Measurements from ENCODE around the gene AMACR.

AMACR gene

GRCh38 chr5:34007621-34008600 lies at the start of gene AMACR:
AMACR (minus strand) TSS chr5:34008050; CDS start chr5:34008019, 31 bp downstream.
- H3K4me1 ChIP-seq (ENCODE audit: control insufficient read depth in 1 of 2, insufficient read depth in 2 of 2, low read length in 2 of 2) = peaks cover 17 to 24% of the 10 kb centered on the region in 2 donors
- H3K36me3 ChIP-seq (ENCODE audit: control insufficient read depth in 1 of 2, insufficient read depth in 2 of 2, low read length in 2 of 2) = peaks cover 3 to 14% of the 10 kb centered on the region in 2 donors
- peak within 1 kb of the TSS; percentile 89 for H3K27ac ChIP-seq (ENCODE audit: low read depth, low read length)
- H3K27me3 ChIP-seq (ENCODE audit: control insufficient read depth in 1 of 2, insufficient read depth in 2 of 2, low read length in 2 of 2) = no peaks in the 10 kb centered on the region
- H3K9ac ChIP-seq (ENCODE audit: low read depth in 1 of 2, low read length in 2 of 2) = peak within 1 kb of the TSS; percentile 78 to 82
- H3K9me3 ChIP-seq (ENCODE audit: control insufficient read depth in 1 of 2, low read length in 2 of 2) = no peaks in the 10 kb centered on the region
- peak within 1 kb of the TSS; percentile 77 to 89 for H3K4me3 ChIP-seq (ENCODE audit: low read depth in 1 of 2, low read length in 2 of 2)

- H3K36me3 ChIP-seq (ENCODE audit: control insufficient read depth in 1 of 2, insufficient read depth in 2 of 2, low read length in 2 of 2) = no peaks in the 10 kb centered on the region
- H3K4me1 ChIP-seq (ENCODE audit: control insufficient read depth in 1 of 2, insufficient read depth in 2 of 2, low read length in 2 of 2) = no peaks in the 10 kb centered on the region
- H3K4me3 ChIP-seq (ENCODE audit: low read depth in 1 of 2, low read length in 2 of 2) = no peak overlapping the region
- no peak overlapping the region for H3K9ac ChIP-seq (ENCODE audit: low read depth in 1 of 2, low read length in 2 of 2)
- no peak overlapping the region for H3K27ac ChIP-seq (ENCODE audit: low read depth, low read length)
- H3K9me3 ChIP-seq (ENCODE audit: control insufficient read depth in 1 of 2, low read length in 2 of 2) = no peaks in the 10 kb centered on the region
- no peaks in the 10 kb centered on the region for H3K27me3 ChIP-seq (ENCODE audit: control insufficient read depth in 1 of 2, insufficient read depth in 2 of 2, low read length in 2 of 2)
Measured at GRCh38 chr5:34057569-34057968, 49.7 kb upstream of the AMACR start.

GRCh38 chr5:34057118-34057517 lies 49.3 kb upstream of the AMACR start:
- Histone ChIP-seq H3K27me3 (ENCODE audit: control insufficient read depth in 1 of 2, insufficient read depth in 2 of 2, low read length in 2 of 2) (no peaks in the 10 kb centered on the region), H3K27ac (ENCODE audit: low read depth, low read length) (no peak overlapping the region)

GRCh38 chr5:34055667-34056066 lies 47.8 kb upstream of the AMACR start:
- Histone ChIP-seq H3K27ac (ENCODE audit: low read depth, low read length) (no peak overlapping the region), H3K36me3 (ENCODE audit: control insufficient read depth in 1 of 2, insufficient read depth in 2 of 2, low read length in 2 of 2) (peaks cover 0 to 6% of the 10 kb centered on the region in 2 donors), H3K9me3 (ENCODE audit: control insufficient read depth in 1 of 2, low read length in 2 of 2) (no peaks in the 10 kb centered on the region), H3K27me3 (ENCODE audit: control insufficient read depth in 1 of 2, insufficient read depth in 2 of 2, low read length in 2 of 2) (no peaks in the 10 kb centered on the region), H3K4me3 (ENCODE audit: low read depth in 1 of 2, low read length in 2 of 2) (no peak overlapping the region), H3K9ac (ENCODE audit: low read depth in 1 of 2, low read length in 2 of 2) (no peak overlapping the region), H3K4me1 (ENCODE audit: control insufficient read depth in 1 of 2, insufficient read depth in 2 of 2, low read length in 2 of 2) (no peaks in the 10 kb centered on the region)

More at GRCh38 chr5:34057118-34057517, 49.3 kb upstream of the AMACR start:
- no peak overlapping the region for H3K9ac ChIP-seq (ENCODE audit: low read depth in 1 of 2, low read length in 2 of 2)
- H3K9me3 ChIP-seq (ENCODE audit: control insufficient read depth in 1 of 2, low read length in 2 of 2) = no peaks in the 10 kb centered on the region
- no peaks in the 10 kb centered on the region for H3K36me3 ChIP-seq (ENCODE audit: control insufficient read depth in 1 of 2, insufficient read depth in 2 of 2, low read length in 2 of 2)
- no peak overlapping the region for H3K4me3 ChIP-seq (ENCODE audit: low read depth in 1 of 2, low read length in 2 of 2)
- H3K4me1 ChIP-seq (ENCODE audit: control insufficient read depth in 1 of 2, insufficient read depth in 2 of 2, low read length in 2 of 2) = no peaks in the 10 kb centered on the region

- H3K9ac ChIP-seq (ENCODE audit: low read depth in 1 of 2, low read length in 2 of 2) = no peak overlapping the region
- H3K9me3 ChIP-seq (ENCODE audit: control insufficient read depth in 1 of 2, low read length in 2 of 2) = no peaks in the 10 kb centered on the region
- H3K4me3 ChIP-seq (ENCODE audit: low read depth in 1 of 2, low read length in 2 of 2) = no peak overlapping the region
- no peaks in the 10 kb centered on the region for H3K27me3 ChIP-seq (ENCODE audit: control insufficient read depth in 1 of 2, insufficient read depth in 2 of 2, low read length in 2 of 2)
- H3K36me3 ChIP-seq (ENCODE audit: control insufficient read depth in 1 of 2, insufficient read depth in 2 of 2, low read length in 2 of 2) = peaks cover 0 to 6% of the 10 kb centered on the region in 2 donors
- no peak overlapping the region for H3K27ac ChIP-seq (ENCODE audit: low read depth, low read length)
- H3K4me1 ChIP-seq (ENCODE audit: control insufficient read depth in 1 of 2, insufficient read depth in 2 of 2, low read length in 2 of 2) = no peaks in the 10 kb centered on the region
Measured at GRCh38 chr5:34054400-34054729, 46.5 kb upstream of the AMACR start.

- H3K27ac ChIP-seq (ENCODE audit: low read depth, low read length) = no peak overlapping the region
- H3K9me3 ChIP-seq (ENCODE audit: control insufficient read depth in 1 of 2, low read length in 2 of 2) = no peaks in the 10 kb centered on the region
- no peaks in the 10 kb centered on the region for H3K4me1 ChIP-seq (ENCODE audit: control insufficient read depth in 1 of 2, insufficient read depth in 2 of 2, low read length in 2 of 2)
- H3K4me3 ChIP-seq (ENCODE audit: low read depth in 1 of 2, low read length in 2 of 2) = no peak overlapping the region
- no peaks in the 10 kb centered on the region for H3K27me3 ChIP-seq (ENCODE audit: control insufficient read depth in 1 of 2, insufficient read depth in 2 of 2, low read length in 2 of 2)
- no peak overlapping the region for H3K9ac ChIP-seq (ENCODE audit: low read depth in 1 of 2, low read length in 2 of 2)
- peaks cover 0 to 6% of the 10 kb centered on the region in 2 donors for H3K36me3 ChIP-seq (ENCODE audit: control insufficient read depth in 1 of 2, insufficient read depth in 2 of 2, low read length in 2 of 2)
Measured at GRCh38 chr5:34053571-34054399, 45.9 kb upstream of the AMACR start.

- Histone ChIP-seq H3K36me3 (ENCODE audit: control insufficient read depth in 1 of 2, insufficient read depth in 2 of 2, low read length in 2 of 2) (peaks cover 0 to 6% of the 10 kb centered on the region in 2 donors), H3K27ac (ENCODE audit: low read depth, low read length) (no peak overlapping the region), H3K27me3 (ENCODE audit: control insufficient read depth in 1 of 2, insufficient read depth in 2 of 2, low read length in 2 of 2) (no peaks in the 10 kb centered on the region), H3K9ac (ENCODE audit: low read depth in 1 of 2, low read length in 2 of 2) (no peak overlapping the region), H3K4me1 (ENCODE audit: control insufficient read depth in 1 of 2, insufficient read depth in 2 of 2, low read length in 2 of 2) (no peaks in the 10 kb centered on the region), H3K4me3 (ENCODE audit: low read depth in 1 of 2, low read length in 2 of 2) (no peak overlapping the region), H3K9me3 (ENCODE audit: control insufficient read depth in 1 of 2, low read length in 2 of 2) (no peaks in the 10 kb centered on the region)
Measured at GRCh38 chr5:34053133-34053532, 45.3 kb upstream of the AMACR start.

GRCh38 chr5:34051374-34051980 lies 43.6 kb upstream of the AMACR start:
- H3K27ac ChIP-seq (ENCODE audit: low read depth, low read length) = no peak overlapping the region
- H3K36me3 ChIP-seq (ENCODE audit: control insufficient read depth in 1 of 2, insufficient read depth in 2 of 2, low read length in 2 of 2) = peaks cover 0 to 6% of the 10 kb centered on the region in 2 donors
- H3K4me1 ChIP-seq (ENCODE audit: control insufficient read depth in 1 of 2, insufficient read depth in 2 of 2, low read length in 2 of 2) = no peaks in the 10 kb centered on the region
- no peaks in the 10 kb centered on the region for H3K27me3 ChIP-seq (ENCODE audit: control insufficient read depth in 1 of 2, insufficient read depth in 2 of 2, low read length in 2 of 2)
- no peak overlapping the region for H3K4me3 ChIP-seq (ENCODE audit: low read depth in 1 of 2, low read length in 2 of 2)
- H3K9ac ChIP-seq (ENCODE audit: low read depth in 1 of 2, low read length in 2 of 2) = no peak overlapping the region
- H3K9me3 ChIP-seq (ENCODE audit: control insufficient read depth in 1 of 2, low read length in 2 of 2) = no peaks in the 10 kb centered on the region

- H3K27me3 ChIP-seq (ENCODE audit: control insufficient read depth in 1 of 2, insufficient read depth in 2 of 2, low read length in 2 of 2) = no peaks in the 10 kb centered on the region
- H3K4me3 ChIP-seq (ENCODE audit: low read depth in 1 of 2, low read length in 2 of 2) = no peak overlapping the region
- H3K9ac ChIP-seq (ENCODE audit: low read depth in 1 of 2, low read length in 2 of 2) = no peak overlapping the region
- peaks cover 0 to 6% of the 10 kb centered on the region in 2 donors for H3K36me3 ChIP-seq (ENCODE audit: control insufficient read depth in 1 of 2, insufficient read depth in 2 of 2, low read length in 2 of 2)
- no peak overlapping the region for H3K27ac ChIP-seq (ENCODE audit: low read depth, low read length)
- no peaks in the 10 kb centered on the region for H3K9me3 ChIP-seq (ENCODE audit: control insufficient read depth in 1 of 2, low read length in 2 of 2)
- H3K4me1 ChIP-seq (ENCODE audit: control insufficient read depth in 1 of 2, insufficient read depth in 2 of 2, low read length in 2 of 2) = peaks cover 0 to 4% of the 10 kb centered on the region in 2 donors
Measured at GRCh38 chr5:34047774-34048572, 40.1 kb upstream of the AMACR start.
